Activated T-cell treated with anti-CD3 and anti-CD28 coated beads, Interleukin-2, amount 50 U/mL, for 48 hours (primary cell): Measurements from ENCODE around the gene UTRN.

ENCODE experiments used
- DNase-seq, 2 experiments: peaks; one replicate each; pipeline ENCODE4 v3.0.0-alpha.2; 2020

The UTRN gene

DNA sequence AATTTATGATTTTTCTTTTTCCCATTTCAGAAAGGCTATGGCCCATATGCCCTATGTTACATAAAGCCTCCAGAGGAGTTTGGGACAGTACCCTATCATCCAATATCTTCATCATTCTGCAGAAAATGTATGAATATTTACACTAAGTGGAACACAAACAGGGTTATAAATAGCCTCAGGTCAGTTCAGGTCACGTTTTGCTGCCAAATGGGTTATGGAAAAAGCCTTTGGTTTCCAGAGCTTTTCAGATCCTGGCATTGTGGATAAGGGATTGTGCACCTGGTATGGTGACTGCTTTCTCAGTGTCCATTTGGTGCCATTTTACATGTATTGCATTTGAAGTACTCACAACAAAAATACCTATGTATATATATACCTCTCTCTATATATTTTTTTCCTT, 29.4 kb downstream of the UTRN start:
- DNase-seq: no peak

DNA sequence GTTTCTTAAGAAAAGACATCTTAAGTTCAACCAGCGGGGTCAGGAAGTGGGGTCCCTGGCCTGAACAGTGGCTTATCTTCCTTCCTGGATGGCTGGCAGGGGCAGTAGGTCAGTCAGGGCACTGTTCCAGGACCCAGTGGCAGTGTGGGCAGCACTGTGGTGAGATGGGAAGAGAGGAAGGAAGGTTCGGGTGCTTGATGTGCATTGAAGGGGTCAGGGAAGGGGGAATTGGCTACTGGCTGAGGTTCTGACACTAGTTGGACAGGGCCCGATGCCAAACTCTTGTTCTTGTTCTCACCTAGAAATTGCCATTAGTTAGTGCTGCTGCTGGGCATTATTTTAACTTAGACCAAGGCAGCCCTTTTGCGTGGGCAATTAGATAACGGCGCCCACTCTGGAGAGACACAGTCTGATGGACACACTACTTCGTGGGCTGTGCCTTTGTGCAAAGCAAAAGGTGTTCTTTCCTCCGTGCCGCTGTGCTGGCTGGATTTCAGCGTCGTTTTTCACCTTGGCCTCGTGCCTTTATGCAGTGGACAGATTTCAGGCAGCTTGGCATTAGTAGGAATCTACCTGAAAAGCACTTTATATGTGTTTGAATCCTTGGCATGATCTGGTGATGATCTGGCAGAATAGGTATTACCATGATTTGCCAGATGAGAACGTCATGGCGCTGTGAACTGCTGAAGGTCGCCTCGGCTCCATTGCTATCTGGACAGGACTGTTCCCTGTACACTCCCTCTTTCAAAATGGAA, 30.3 kb downstream of the UTRN start:
- no peak for DNase-seq

DNA sequence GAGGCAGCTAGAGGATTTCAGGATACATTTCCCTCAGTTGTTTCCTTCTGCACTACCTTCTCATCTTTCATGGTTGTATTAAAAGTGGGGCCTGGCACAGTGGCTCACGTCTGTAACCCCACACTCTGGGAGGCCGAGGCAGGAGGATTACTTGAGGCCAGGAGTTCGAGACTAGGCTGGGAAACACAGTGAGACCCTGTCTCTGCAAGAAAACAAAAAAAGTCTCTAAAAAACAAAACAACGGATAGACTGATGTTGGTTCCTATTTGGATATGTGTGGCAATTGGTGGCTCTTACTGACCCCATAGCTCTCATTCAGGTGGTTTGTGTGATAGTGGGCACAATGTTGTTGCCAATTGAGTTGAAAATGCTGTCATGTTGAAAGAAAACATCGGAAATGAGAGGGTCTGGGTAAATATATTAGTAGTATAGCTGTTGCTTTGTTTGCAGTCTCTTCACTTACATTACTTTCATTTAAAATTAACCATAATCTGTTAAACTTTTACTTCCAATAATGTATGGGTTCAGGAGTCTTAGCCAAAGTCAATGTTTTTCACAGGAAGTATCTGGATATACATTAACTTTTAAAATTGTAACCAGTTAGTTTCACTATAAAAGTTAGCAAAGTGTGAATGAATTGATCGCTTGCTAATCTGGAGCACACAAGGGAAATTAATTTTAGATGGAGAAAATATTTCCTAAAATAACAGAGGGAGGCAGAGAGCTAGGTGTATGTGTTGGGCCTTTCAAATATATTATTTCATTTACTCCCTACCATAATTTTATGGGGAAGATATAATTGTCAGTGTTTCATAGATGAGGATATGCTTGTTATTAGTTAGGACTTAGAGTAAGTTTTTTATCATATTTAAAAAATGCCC, 31.1 kb downstream of the UTRN start:
- no peak for DNase-seq

DNA sequence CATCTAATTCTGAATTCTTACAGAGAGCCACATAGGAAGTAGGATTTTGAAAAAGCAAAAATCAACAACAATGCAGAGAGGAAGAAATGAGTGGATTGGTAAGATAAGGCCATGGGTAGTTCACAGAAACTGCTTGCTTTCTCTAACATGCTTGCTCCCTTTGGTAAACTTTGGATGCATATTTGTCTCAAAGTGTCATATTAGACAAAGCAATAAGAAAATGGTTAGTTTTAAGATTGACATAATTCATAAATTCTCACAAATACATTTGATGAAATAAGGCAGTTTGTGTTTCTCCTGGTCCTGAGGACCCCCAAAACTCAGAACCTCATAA, 31.7 kb downstream of the UTRN start:
- no peak for DNase-seq

DNA sequence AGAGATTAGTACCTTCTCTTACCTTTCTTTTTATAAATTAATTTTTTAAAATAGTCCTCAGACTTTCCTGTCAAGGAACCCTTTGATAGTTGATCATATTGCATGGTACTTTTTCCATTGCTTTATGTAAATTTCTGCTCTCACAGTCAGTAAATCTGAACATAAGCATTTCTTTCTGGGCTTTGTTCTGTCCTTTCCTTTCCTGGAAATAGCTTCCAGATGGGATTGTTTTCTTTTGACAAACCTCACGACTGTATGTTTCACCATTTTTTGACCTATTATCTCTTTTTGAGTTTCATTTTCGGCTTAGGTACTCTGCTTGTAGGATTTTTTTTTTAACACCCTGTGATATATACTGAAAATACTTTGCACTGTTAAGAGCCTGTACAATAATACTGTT, 32.6 kb downstream of the UTRN start:
- DNase-seq: no peak

DNA sequence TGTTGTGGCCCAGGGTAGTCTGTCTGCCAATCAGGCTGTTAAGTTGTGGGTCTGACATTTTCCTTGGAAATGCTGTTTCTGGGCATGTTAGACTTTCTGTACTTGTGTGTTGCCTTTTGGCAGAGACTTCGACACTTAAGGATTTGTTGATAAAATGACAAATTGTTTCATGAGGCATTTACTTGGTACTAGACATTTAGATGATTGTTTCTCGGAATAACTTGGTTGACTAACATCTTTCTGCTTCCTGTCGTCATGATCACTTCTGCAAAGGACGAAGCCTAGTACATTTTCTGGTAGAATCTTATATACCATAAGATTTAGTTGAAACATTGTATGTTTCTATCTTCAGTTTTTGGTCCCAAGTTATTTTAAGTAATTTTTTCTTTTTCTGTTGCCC, 34.1 kb downstream of the UTRN start:
- no peak for DNase-seq

DNA sequence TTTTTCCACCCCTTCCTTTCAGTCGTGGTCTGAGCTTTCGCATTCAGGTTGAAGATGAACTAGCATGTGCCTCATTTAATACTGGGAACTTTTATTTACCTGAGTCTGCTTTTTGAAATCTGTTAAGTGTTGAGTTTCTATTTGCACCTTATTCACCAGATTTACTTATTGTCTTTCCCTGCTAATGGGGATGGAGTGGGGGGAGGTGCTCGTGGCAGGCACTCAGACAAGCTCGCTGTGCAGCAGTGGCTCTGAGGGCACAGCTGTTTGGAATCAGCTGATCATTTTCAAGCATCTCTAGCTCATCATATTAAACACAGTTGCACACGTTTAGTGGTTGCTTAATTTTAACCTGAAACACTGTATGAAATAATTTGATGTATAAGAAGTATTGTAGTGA, 35.6 kb downstream of the UTRN start:
- no peak for DNase-seq

DNA sequence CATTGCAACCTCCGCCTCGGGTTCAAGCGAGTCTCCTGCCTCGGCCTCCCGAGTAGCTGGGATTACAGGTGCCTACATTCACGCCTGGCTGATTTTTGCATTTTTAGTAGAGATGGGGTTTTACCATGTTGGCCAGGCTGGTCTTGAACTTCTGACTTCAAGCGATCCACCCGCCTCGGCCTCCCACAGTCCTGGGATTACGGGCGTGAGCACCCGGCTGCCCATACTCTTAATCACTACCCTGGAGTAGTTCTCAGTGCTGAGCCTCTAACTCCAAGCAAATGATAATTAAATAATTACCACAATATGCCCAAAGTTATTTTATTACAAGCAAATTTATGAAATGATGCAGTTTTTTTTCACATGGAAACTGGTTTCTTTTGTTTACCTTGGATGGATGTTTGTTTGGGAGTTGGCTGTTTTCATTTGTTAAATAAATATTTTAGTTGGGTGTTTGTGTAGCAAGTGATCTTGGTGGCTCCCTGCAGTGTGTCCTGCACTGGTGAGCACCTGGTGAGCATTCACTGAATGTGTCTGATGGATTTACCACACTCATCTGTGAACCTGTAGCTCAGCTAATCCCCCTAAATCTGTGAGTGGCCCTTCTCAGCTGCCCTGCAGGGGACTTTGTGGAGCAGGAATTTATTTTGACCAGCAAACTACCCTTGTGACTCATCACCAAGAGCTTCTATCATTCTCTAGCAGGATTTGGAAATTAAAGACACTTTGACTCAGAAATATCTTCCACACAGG, 36.9 kb downstream of the UTRN start:
- no peak for DNase-seq

DNA sequence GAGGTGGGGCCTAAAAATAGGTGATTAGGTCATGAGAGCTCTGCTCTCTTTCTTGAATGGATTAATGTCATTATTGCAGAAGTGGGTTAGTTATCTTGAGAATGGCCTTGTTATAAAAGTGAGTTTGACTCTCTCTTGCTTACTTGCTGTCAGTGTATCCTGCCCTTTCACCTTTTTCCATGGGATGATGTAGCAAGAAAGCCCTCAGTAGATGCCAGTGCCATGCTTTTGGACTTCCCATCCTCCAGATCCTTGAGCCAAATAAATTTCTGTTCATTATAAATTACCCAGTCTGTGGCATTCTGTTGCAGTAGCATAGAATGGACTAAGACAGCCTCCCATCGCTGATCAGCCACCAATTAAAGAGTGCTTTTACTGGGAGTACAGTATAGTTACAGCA, 40.1 kb downstream of the UTRN start:
- no peak for DNase-seq

DNA sequence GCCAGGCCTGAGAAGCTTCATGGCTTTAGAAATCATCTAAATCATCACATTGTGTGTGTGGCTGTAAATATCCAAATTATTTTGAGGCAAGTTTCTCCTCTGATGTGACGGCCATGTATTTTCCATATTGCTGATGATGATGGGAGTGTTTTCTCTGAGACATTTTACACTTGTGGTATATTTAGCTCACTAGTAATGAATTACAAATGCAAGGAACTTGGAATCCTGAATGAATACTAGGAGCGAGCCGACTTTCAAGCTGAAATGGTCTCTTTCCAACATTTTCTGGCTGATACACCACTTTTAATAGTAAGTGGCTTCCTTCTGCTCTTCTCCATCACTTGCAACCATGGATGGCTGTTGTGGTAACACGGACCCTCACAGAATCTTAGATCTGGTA, 41.3 kb downstream of the UTRN start:
- no peak for DNase-seq

DNA sequence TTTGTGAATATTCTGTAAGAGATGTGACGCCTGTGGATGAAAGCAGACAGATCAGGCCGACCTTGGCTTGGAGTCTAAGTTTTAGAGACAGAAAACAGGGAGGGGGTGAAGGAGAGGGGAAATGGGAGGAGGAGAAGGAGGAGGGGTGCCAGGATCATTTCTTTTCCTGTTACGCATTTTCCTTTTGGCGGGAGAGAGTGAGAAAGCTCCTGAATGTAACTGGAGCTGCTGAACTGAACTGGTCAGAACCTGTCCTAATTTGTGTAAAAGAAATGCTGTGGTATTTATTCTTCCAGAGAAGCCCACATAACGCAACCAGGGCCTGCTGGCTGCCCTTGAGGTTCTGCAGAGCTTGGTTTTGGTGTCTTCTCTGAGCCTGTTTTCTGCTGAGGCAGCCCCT, 41.9 kb downstream of the UTRN start:
- no peak for DNase-seq

DNA sequence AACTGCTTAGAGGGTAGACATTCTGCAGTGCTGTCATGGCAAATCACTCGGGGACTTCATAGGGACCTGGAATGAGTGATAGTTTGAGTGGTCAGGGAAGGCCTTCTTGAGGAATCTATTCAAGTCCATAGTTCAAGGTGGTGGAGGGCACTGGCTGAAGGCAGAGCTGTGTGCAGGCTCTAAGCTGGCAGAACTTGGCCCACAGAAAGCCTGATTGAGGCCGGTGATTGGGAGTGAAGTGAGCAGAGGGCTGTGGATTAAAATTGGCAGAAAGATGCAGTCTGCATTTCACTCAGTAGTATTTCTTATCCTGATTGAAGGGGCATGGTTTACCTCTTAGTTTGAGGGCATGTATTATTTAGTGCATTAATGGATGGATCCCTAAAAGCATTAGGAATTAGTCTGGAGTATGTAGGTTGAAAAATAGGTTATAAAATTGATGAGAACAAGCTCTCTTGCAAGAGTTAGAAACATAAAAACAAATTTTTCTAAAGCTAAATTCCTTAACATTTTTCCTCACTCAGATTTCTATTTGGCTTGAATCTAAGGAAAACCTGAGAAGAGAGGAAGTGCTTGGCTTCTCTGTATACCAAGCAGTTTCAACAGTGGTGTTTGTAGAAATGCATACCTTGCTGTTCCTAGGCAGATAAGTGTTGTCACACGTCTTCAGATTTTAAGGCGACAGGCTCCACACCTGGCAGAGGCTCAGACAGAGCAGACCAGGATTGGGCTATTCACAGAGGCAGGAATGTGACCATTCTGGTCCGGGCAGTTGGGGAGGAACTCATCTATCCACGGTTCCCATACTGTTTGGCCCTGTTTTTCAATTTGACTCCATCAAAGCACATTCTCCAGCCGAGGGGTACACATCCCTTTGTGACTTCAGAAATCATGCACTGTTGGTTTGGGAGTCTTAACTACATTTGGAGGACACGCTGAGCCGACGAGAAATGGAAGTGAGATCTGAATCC, 45.2 kb downstream of the UTRN start:
- DNase-seq: no peak

DNA sequence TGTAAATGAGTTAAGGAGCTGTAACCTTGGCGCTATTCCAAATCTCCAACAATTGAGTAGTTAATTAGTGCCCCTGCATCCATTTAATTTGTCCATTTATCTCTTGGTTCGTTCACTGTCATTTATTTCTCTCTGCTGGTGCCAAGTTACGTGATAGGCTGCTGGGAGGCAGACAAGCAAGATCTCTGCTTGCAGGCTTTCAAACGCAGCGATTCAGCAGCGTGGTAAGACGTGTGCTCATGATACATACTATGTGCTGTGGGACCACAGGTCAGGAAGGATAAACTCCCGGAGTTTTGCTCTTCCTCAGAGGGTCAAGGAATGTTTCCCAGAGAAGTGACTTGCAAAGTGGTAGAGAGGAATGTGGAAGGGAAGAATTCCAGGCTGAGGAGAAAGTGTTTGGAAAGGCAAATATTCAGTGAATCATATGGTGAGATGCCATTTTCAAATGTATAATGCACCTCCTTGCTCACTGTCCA, 46.4 kb downstream of the UTRN start:
- no peak for DNase-seq

DNA sequence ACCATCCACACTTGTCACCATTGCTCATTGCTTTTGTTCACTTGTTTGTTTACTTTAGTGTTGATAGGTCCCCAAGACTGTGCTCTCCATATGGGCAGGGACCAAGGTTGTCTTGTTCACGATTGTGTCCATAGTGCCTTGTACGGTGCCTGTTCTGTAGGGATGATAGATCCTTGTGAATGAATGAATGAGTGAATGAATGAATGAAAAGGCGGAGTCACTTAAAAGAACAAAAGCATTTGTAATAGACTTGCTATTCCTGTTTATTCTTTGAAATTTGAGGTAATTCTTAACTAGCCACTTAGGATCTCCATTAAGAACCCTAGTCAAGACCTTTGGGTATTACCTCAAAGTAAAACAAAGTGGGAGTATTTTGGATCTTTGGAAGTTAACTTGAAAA, 47.0 kb downstream of the UTRN start:
- no peak for DNase-seq

DNA sequence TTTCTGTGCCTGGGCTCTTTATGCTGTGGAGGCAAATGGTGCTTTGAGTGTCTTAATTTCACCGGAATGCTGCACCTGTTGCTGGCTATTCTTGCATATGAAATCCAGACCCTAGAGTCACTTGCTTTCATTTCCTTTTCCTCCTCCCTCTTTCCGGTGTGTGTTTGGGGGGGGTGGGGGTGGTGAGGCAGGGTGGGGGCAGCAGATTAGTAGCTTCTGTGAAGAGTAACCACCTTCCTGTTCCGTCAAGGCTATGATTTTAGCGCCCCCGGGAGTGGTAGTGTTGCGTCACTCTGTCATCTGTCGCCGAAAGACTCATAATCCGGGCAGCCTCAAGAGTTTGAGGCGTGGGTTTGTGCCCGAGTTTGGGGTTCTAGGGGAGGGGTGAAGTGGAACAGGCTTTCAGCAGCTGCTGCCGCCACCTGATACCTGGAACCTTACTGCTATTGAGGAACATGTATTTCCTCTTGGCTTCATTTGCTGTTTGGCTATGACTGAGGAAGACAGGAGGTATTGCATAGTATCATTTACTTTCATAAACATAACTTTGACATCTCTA, 49.1 kb downstream of the UTRN start:
- peak; percentile 69 to 73 for DNase-seq
